Panc1 (cell line): ENCODE measurements around the gene NSD2.

Source experiments
- CTCF ChIP-seq: fragments of 450-650 bp; IDR thresholded peaks from 2 replicates; pipeline ENCODE4 v1.5.1; 2017; ENCODE audit warnings: mild to moderate bottlenecking
- POLR2AphosphoS5 ChIP-seq: IDR thresholded peaks from 2 replicates; pipeline ENCODE4 v1.6.1; 2012; ENCODE audit warnings: mild to moderate bottlenecking, low read depth, low read length, moderate library complexity
- SIN3A ChIP-seq: IDR thresholded peaks from 2 replicates; pipeline ENCODE4 v1.6.1; 2012; ENCODE audit warnings: low read depth, mild to moderate bottlenecking, low read length, moderate library complexity, borderline replicate concordance; ENCODE audit not compliant: insufficient read depth
- TCF7L2 ChIP-seq: IDR thresholded peaks from 2 replicates; pipeline ENCODE4 v1.6.1; 2011; ENCODE audit warnings: mild to moderate bottlenecking, low read depth, low read length, inconsistent platforms
- TF ChIP-seq, protein P1 (sequence below), 2 experiments: IDR thresholded peaks; 2 replicates each; pipeline ENCODE4 v1.6.1; 2011 to 2012; ENCODE audit warnings: low read depth in 2 of 2, control low read depth in 1 of 2, low read length in 1 of 2, mild to moderate bottlenecking in 1 of 2, moderate library complexity in 1 of 2; ENCODE audit not compliant: insufficient read depth in 1 of 2

GRCh38 chr4:1950369-1950768, 79.2 kb downstream of the NSD2 start:
- no peak for TF ChIP-seq CTCF
- no peak for TF ChIP-seq POLR2AphosphoS5
- TF ChIP-seq TCF7L2 = no peak
- TF ChIP-seq, protein P1, sequence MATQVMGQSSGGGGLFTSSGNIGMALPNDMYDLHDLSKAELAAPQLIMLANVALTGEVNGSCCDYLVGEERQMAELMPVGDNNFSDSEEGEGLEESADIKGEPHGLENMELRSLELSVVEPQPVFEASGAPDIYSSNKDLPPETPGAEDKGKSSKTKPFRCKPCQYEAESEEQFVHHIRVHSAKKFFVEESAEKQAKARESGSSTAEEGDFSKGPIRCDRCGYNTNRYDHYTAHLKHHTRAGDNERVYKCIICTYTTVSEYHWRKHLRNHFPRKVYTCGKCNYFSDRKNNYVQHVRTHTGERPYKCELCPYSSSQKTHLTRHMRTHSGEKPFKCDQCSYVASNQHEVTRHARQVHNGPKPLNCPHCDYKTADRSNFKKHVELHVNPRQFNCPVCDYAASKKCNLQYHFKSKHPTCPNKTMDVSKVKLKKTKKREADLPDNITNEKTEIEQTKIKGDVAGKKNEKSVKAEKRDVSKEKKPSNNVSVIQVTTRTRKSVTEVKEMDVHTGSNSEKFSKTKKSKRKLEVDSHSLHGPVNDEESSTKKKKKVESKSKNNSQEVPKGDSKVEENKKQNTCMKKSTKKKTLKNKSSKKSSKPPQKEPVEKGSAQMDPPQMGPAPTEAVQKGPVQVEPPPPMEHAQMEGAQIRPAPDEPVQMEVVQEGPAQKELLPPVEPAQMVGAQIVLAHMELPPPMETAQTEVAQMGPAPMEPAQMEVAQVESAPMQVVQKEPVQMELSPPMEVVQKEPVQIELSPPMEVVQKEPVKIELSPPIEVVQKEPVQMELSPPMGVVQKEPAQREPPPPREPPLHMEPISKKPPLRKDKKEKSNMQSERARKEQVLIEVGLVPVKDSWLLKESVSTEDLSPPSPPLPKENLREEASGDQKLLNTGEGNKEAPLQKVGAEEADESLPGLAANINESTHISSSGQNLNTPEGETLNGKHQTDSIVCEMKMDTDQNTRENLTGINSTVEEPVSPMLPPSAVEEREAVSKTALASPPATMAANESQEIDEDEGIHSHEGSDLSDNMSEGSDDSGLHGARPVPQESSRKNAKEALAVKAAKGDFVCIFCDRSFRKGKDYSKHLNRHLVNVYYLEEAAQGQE (IDR thresholded peaks at IDR 0.05; ENCODE audit: insufficient read depth in 1 of 2, low read depth in 2 of 2, low read length in 1 of 2) = no peak
- no peak for TF ChIP-seq SIN3A
